Lower leg skin (tissue), 4 donors: ENCODE measurements around the gene PEX5. TPM values are rescaled to one million over a fixed set of nuclear protein-coding genes. Genes with fewer than 3 reads are reported as not detected.

Experiments used
- DNase-seq, 2 donors: peaks; one replicate each; pipeline ENCODE4 v3.0.0-alpha.2; 2019; ENCODE audit warnings: low spot score in 2 of 2
- H3K4me3 ChIP-seq: fragments of 200-600 bp; sonication (generic); 2 replicates; pipeline ENCODE4 v1.5.1; 2017; ENCODE audit warnings: mild to moderate bottlenecking, low read depth; ENCODE audit not compliant: poor library complexity, severe bottlenecking
- POLR2A ChIP-seq, 2 donors: fragments of 450-650 bp; IDR thresholded peaks; one replicate each; pipeline ENCODE4 v1.6.1; 2016 to 2017; ENCODE audit warnings: antibody characterized with exemption in 2 of 2, mild to moderate bottlenecking in 1 of 2, moderate library complexity in 1 of 2
- WGBS, 2 donors: methylation state at CpG; one replicate each; pipeline ENCODE4 v1.1.5; 2018; 5-methylcytosine and 5-hydroxymethylcytosine counted together
- intact Hi-C: fragments of 100-400 bp; cut with DNase I; formaldehyde crosslinking; loops from one replicate; pipeline ENCODE4 v1.15.0; 2023; ENCODE audit warnings: low total_unique reads
- total RNA-seq, 4 donors: library from RNA; depleted of rRNA; stranded (reverse); fragments of >200 nt; gene quantifications; one replicate each; pipeline ENCODE4 v1.1.0, GENCODE V29; 2016
- TF ChIP-seq, protein P1 (sequence below), 3 donors: fragments of 450-650 bp; IDR thresholded peaks; one replicate each; pipeline ENCODE4 v1.5.1; 2016; ENCODE audit warnings: antibody characterized with exemption in 3 of 3, mild to moderate bottlenecking in 3 of 3, moderate library complexity in 2 of 3

PEX5 gene
- total RNA-seq, 4 donors from 2014 or later = 20.5 to 46.4 (median 33.9) TPM

DNA sequence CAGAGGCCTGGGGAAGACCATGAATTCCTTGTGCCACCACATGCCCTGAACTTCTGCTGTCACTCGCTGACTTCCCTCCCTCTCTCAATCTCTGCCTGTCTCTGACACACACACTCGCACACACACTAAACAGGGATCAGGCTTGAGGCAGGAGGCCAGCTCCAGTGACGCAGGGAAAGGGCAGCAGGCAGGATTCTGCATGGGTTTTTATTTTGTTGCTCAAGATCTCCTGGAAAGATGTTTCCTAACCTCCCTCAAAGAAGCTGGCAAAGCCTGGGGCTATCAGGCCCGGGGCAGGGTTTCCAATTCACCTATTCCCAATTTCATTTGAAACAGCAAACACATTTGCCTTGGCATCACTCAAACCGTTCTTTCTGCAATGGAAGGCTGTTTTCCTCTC, 27.7 kb upstream of the PEX5 start:
- DNase-seq = no peak
- no peak for TF ChIP-seq POLR2A (IDR thresholded peaks at IDR 0.05)
- TF ChIP-seq, protein P1, sequence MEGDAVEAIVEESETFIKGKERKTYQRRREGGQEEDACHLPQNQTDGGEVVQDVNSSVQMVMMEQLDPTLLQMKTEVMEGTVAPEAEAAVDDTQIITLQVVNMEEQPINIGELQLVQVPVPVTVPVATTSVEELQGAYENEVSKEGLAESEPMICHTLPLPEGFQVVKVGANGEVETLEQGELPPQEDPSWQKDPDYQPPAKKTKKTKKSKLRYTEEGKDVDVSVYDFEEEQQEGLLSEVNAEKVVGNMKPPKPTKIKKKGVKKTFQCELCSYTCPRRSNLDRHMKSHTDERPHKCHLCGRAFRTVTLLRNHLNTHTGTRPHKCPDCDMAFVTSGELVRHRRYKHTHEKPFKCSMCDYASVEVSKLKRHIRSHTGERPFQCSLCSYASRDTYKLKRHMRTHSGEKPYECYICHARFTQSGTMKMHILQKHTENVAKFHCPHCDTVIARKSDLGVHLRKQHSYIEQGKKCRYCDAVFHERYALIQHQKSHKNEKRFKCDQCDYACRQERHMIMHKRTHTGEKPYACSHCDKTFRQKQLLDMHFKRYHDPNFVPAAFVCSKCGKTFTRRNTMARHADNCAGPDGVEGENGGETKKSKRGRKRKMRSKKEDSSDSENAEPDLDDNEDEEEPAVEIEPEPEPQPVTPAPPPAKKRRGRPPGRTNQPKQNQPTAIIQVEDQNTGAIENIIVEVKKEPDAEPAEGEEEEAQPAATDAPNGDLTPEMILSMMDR (IDR thresholded peaks at IDR 0.05) = no peak
- WGBS, 2 donors = 81 to 82% methylated on average over 5 of the region's 5 CpGs
- intact Hi-C loops = no loop called here
- no peak overlapping the region for H3K4me3 ChIP-seq

DNA sequence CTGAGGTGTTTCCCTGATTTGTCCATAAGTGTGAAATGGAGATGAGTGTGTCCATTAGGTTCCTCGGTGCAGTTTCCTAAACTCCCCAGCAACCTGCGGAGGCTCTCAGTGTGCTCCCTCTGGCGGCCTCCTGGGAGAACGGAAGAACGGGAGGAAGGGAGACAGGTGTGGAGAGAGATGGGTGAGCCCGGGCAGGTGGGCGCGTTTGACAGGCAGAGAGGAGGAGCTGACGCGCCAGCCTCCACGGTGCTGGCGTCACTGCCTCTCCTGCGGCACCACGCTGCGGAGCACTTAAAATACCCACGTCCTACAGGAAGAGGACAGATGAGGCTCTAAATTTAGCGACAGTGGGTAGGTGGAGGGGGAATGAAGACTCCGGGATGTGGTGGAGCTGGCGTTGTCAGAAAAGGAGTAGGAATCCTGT, 26.8 kb upstream of the PEX5 start:
- intact Hi-C loops = no loop called here
- WGBS, 2 donors = 2 to 4% methylated on average over 19 of the region's 19 CpGs
- no peak for DNase-seq
- TF ChIP-seq, protein P1 (IDR thresholded peaks at IDR 0.05) = no peak
- TF ChIP-seq POLR2A (IDR thresholded peaks at IDR 0.05) = no peak
- no peak overlapping the region for H3K4me3 ChIP-seq

GRCh38 chr12:7169951-7170350, 19.5 kb upstream of the PEX5 start:
- TF ChIP-seq, protein P1 (IDR thresholded peaks at IDR 0.05) = no peak
- no peak for TF ChIP-seq POLR2A (IDR thresholded peaks at IDR 0.05)
- intact Hi-C loops = no loop called here
- no peak overlapping the region for H3K4me3 ChIP-seq
- DNase-seq = no peak

DNA sequence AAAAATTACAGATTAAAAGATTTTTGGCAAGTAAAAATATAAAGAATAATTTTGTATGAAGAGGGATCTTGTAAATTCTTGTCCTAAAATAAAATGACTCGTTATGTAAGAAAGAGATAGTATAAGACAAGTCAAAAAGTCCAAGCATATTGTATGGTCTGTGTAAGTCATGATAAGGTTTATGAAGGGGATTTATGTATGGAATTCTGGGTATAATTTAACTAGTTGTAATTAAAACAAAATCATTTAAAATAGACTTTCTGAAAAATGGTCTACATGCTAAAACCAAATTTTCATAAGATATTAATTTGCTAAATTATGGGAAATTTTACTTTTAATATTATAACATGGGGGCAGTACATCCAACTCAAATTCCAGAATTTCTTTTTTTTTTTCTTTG, 17.6 kb upstream of the PEX5 start:
- intact Hi-C loops = no loop called here
- DNase-seq = no peak
- no peak for TF ChIP-seq POLR2A (IDR thresholded peaks at IDR 0.05)
- TF ChIP-seq, protein P1 (IDR thresholded peaks at IDR 0.05) = no peak
- H3K4me3 ChIP-seq = no peak overlapping the region
- WGBS, 2 donors = 52 to 70% methylated on average over 1 of the region's 1 CpG

DNA sequence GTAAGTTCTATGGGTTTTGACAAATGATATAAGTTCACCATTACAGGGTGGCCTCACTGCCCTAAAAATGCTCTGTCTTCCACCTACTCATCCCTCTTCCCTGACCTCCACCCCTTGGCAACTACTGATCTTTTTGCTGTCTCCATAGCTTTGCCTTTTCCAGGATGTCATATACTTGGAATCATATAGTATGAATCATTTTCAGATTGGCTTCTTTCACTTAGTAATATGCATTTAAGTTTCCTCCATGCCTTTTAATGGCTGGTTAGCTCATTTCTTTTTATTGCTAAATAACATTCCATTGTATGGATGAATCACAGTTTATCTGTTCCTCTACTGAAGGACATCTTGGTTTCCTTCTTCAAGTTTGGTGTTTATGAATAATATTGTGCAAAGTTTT, 14.0 kb upstream of the PEX5 start:
- no peak for DNase-seq
- no peak overlapping the region for H3K4me3 ChIP-seq
- TF ChIP-seq, protein P1 (IDR thresholded peaks at IDR 0.05) = no peak
- TF ChIP-seq POLR2A (IDR thresholded peaks at IDR 0.05) = no peak
- intact Hi-C loops = no loop called here

- 60 to 74% methylated on average over 2 of the region's 2 CpGs for WGBS, 2 donors
- no peak for TF ChIP-seq POLR2A (IDR thresholded peaks at IDR 0.05)
- no peak for DNase-seq
- H3K4me3 ChIP-seq = no peak overlapping the region
- intact Hi-C loops = no loop called here
These were observed 12.9 kb upstream of the PEX5 start for GRCh38 chr12:7176595-7176994.
